Muscle layer of colon (tissue), 2 donors: Measurements from ENCODE around the gene RIPK4.

Experiments
- H3K27ac ChIP-seq: one replicate; pipeline ENCODE4 v1.7.0; 2013; ENCODE audit warnings: low read depth, mild to moderate bottlenecking, low read length, moderate library complexity
- H3K27me3 ChIP-seq, 2 donors: one replicate each; pipeline ENCODE4 v1.7.0; 2013; ENCODE audit warnings: low read length in 2 of 2, mild to moderate bottlenecking in 2 of 2; ENCODE audit not compliant: insufficient read depth in 2 of 2, control insufficient read depth in 1 of 2
- H3K36me3 ChIP-seq: one replicate; pipeline ENCODE4 v1.7.0; 2013; ENCODE audit warnings: mild to moderate bottlenecking, low read length; ENCODE audit not compliant: insufficient read depth
- H3K4me1 ChIP-seq: one replicate; pipeline ENCODE4 v1.7.0; 2013; ENCODE audit warnings: mild to moderate bottlenecking, low read length; ENCODE audit not compliant: insufficient read depth
- H3K4me3 ChIP-seq, 2 donors: one replicate each; pipeline ENCODE4 v1.7.0; 2013; ENCODE audit warnings: low read length in 2 of 2, low read depth in 1 of 2, mild to moderate bottlenecking in 1 of 2, moderate library complexity in 1 of 2
- H3K9ac ChIP-seq: one replicate; pipeline ENCODE4 v1.7.0; 2013; ENCODE audit warnings: low read length
- H3K9me3 ChIP-seq: one replicate; pipeline ENCODE4 v1.7.0; 2013; ENCODE audit warnings: mild to moderate bottlenecking, low read length
- donor health status: abdominal sarcoma.
- donor health status: Adenocarcinoma of cecum.

Gene RIPK4

GRCh38 chr21:41804381-41804780 lies 37.5 kb upstream of the RIPK4 start:
- Histone ChIP-seq H3K36me3 (peaks cover 13% of the 10 kb centered on the region), H3K27ac (no peak overlapping the region), H3K9me3 (no peaks in the 10 kb centered on the region)

GRCh38 chr21:41803316-41803715 lies 36.5 kb upstream of the RIPK4 start:
- Histone ChIP-seq H3K27me3 (no peaks in the 10 kb centered on the region), H3K36me3 (peaks cover 13% of the 10 kb centered on the region), H3K9ac (no peak overlapping the region), H3K4me3 (no peak overlapping the region), H3K4me1 (peaks cover 13% of the 10 kb centered on the region), H3K9me3 (no peaks in the 10 kb centered on the region), H3K27ac (no peak overlapping the region)

More at GRCh38 chr21:41804381-41804780, 37.5 kb upstream of the RIPK4 start:
- Histone ChIP-seq H3K4me3 (no peak overlapping the region), H3K4me1 (peaks cover 13% of the 10 kb centered on the region), H3K9ac (no peak overlapping the region), H3K27me3 (no peaks in the 10 kb centered on the region)

- Histone ChIP-seq H3K4me3 (peak overlapping the region in 1 of 2 donors; percentile 49), H3K9me3 (no peaks in the 10 kb centered on the region), H3K27me3 (no peaks in the 10 kb centered on the region), H3K4me1 (peaks cover 13% of the 10 kb centered on the region), H3K36me3 (peaks cover 13% of the 10 kb centered on the region), H3K9ac (no peak overlapping the region), H3K27ac (no peak overlapping the region)
Observed at GRCh38 chr21:41802684-41803083, 35.8 kb upstream of the RIPK4 start.

GRCh38 chr21:41802198-41802584 lies 35.3 kb upstream of the RIPK4 start:
- H3K36me3 ChIP-seq = peaks cover 13% of the 10 kb centered on the region
- peaks cover 13% of the 10 kb centered on the region for H3K4me1 ChIP-seq
- H3K9ac ChIP-seq = no peak overlapping the region
- H3K9me3 ChIP-seq = no peaks in the 10 kb centered on the region
- H3K4me3 ChIP-seq = peak overlapping the region in 1 of 2 donors; percentile 49
- H3K27me3 ChIP-seq = no peaks in the 10 kb centered on the region
- H3K27ac ChIP-seq = no peak overlapping the region

GRCh38 chr21:41801321-41802197 lies 34.7 kb upstream of the RIPK4 start:
- Histone ChIP-seq H3K36me3 (peaks cover 13% of the 10 kb centered on the region), H3K27ac (no peak overlapping the region), H3K9ac (no peak overlapping the region), H3K9me3 (no peaks in the 10 kb centered on the region), H3K4me3 (no peak overlapping the region), H3K27me3 (no peaks in the 10 kb centered on the region), H3K4me1 (peaks cover 13% of the 10 kb centered on the region)

GRCh38 chr21:41800425-41801320 lies 33.8 kb upstream of the RIPK4 start:
- no peak overlapping the region for H3K9ac ChIP-seq

GRCh38 chr21:41799763-41800162 lies 32.9 kb upstream of the RIPK4 start:
- Histone ChIP-seq H3K4me1 (peaks cover 13% of the 10 kb centered on the region), H3K36me3 (peaks cover 13% of the 10 kb centered on the region), H3K27me3 (no peaks in the 10 kb centered on the region), H3K9me3 (no peaks in the 10 kb centered on the region), H3K4me3 (no peak overlapping the region), H3K27ac (no peak overlapping the region), H3K9ac (no peak overlapping the region)

More at GRCh38 chr21:41800425-41801320, 33.8 kb upstream of the RIPK4 start:
- Histone ChIP-seq H3K27ac (no peak overlapping the region), H3K4me3 (no peak overlapping the region), H3K27me3 (no peaks in the 10 kb centered on the region), H3K4me1 (peaks cover 13% of the 10 kb centered on the region), H3K36me3 (peaks cover 13% of the 10 kb centered on the region), H3K9me3 (no peaks in the 10 kb centered on the region)

- Histone ChIP-seq H3K36me3 (peaks cover 13% of the 10 kb centered on the region), H3K9me3 (no peaks in the 10 kb centered on the region), H3K27ac (no peak overlapping the region), H3K27me3 (no peaks in the 10 kb centered on the region), H3K9ac (no peak overlapping the region), H3K4me3 (no peak overlapping the region), H3K4me1 (peaks cover 10% of the 10 kb centered on the region)
Observed at GRCh38 chr21:41798326-41798725, 31.5 kb upstream of the RIPK4 start.

- no peaks in the 10 kb centered on the region for H3K4me1 ChIP-seq
- H3K9me3 ChIP-seq = peaks cover 6% of the 10 kb centered on the region
- no peak overlapping the region for H3K4me3 ChIP-seq
- no peak overlapping the region for H3K9ac ChIP-seq
- no peak overlapping the region for H3K27ac ChIP-seq
- no peaks in the 10 kb centered on the region for H3K27me3 ChIP-seq
- H3K36me3 ChIP-seq = peaks cover 13% of the 10 kb centered on the region
Observed at GRCh38 chr21:41796476-41797080, 29.7 kb upstream of the RIPK4 start.

- peaks cover 6% of the 10 kb centered on the region for H3K9me3 ChIP-seq
- H3K27me3 ChIP-seq = no peaks in the 10 kb centered on the region
- H3K36me3 ChIP-seq = peaks cover 5% of the 10 kb centered on the region
- no peak overlapping the region for H3K27ac ChIP-seq
- no peak overlapping the region for H3K4me3 ChIP-seq
- H3K4me1 ChIP-seq = no peaks in the 10 kb centered on the region
- H3K9ac ChIP-seq = no peak overlapping the region
Observed at GRCh38 chr21:41795726-41796125, 28.9 kb upstream of the RIPK4 start.

- Histone ChIP-seq H3K9ac (no peak overlapping the region), H3K9me3 (peaks cover 6% of the 10 kb centered on the region), H3K4me1 (no peaks in the 10 kb centered on the region), H3K4me3 (no peak overlapping the region), H3K36me3 (no peaks in the 10 kb centered on the region), H3K27ac (no peak overlapping the region), H3K27me3 (no peaks in the 10 kb centered on the region)
Observed at GRCh38 chr21:41794600-41794999, 27.7 kb upstream of the RIPK4 start.
